Stimulated activated CD8-positive, alpha-beta memory T cell treated with anti-CD3 and anti-CD28 coated beads, Interleukin-2, amount 100 ng/mL, for 48 hours (primary cell): ENCODE measurements around the gene DNPEP.
"Not testable (repeated sequence)": the region's sequence is repeated elsewhere in the genome, so short reads cannot be mapped to it uniquely, and the experiment has no call there.

Experiments
- DNase-seq, 2 donors: peaks; one replicate each; pipeline ENCODE4 v3.0.0-alpha.2; 2020; ENCODE audit warnings: low read depth in 2 of 2

DNPEP gene

DNA sequence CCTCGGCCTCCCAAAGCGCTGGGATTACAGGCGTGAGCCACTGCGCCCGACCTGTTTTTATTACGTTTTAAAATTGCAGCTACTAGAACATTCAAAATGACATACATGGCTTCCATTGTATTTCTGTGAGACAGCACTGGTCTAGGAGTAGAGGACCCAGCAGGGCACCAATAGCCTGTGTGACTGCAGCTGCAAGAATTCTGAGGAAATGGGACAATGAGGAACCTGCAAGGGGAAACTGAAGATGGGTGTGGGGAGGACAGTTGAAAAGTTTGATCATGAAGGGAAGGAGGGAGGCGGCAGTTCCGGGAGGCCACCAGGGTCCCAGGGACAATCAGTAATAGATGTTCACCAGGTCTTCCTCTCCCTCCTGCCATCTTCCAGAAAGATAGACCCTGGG is 13.9 kb upstream of the DNPEP start:
- no peak for DNase-seq

DNA sequence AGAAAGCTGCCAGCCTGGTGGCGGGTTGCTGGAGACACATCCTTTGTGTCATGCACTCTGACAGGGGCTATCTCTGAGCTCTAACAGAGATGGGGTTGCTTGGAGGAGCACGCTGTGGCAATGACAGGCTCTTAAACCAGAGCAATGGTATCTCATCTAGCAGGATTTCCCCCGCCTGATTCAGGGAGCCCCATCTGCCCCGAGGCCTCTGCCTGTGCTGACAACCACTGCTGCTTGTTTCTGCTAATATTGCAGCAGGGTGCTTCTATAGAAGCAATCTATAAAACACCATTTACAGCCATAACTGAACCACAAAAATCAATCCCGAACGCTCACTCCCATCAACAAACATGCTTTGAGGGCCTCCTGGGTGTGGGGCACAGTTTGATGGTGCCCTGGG is 12.8 kb upstream of the DNPEP start:
- DNase-seq: no peak

DNA sequence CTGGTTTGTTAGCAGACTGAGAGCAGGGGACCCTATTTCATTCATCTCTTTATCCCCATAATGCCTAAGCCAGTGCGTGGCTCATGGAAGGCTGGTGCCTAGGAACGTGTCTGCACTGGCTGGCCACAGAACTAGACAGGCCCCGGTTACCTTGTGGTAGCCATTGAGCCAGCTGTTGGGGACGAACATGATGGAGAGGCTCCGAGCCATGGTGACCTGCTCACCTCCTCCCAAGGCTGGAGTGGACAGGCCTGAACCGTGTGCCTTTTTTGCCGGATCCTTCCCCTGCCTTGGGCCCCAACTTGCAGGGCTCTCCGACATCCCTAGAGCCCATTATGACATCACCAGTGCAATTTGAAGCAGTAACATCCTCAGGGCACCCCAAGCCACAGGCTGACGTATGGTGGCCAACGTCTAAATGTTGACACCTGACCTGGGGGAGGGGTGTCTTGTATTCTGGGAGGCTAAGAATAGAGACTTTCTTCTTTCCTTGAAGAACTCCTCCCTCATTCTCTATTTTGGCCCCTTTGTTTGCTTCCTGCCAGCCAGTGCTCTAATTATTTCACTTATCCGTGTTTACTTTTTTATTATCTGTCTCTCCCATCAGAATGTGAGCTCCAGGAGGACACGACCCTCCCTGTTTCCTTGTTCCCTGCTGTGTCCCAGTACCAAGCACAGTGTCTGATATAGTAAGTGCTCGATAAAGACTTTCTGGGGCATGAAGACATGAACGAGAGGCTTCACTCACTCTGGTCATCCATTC is 12.2 kb upstream of the DNPEP start:
- DNase-seq: no peak

DNA sequence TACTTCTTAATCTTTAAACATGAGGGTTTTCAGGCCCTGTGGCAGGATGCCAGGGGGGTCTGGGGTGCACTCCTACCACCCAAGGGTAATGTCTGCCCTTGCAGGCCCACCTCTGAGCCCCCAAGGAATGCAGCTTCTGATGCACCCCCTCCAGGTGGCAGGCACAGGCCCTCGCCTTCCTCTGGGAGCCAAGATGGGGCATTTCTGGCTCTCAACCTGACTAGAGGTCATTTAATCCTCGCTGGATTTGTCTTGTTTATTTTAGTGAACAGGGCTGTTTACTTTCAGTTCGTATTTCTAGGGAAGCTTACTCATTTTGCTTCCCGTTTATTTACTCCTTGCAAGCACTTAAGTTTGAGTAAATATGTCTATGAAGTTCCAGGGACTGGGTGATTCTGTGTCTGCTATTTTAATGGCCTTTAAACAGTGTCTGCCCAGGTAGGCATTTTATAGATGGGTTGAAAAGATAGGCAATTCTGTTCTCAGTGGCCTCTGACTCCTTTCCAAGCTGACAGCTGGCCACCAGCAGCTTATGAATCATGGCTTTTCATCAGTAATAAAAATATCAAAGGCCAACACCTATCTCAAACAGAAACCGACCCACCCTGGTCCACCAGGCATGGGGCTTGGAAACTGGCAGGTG is 11.1 kb upstream of the DNPEP start:
- DNase-seq: no peak

DNA sequence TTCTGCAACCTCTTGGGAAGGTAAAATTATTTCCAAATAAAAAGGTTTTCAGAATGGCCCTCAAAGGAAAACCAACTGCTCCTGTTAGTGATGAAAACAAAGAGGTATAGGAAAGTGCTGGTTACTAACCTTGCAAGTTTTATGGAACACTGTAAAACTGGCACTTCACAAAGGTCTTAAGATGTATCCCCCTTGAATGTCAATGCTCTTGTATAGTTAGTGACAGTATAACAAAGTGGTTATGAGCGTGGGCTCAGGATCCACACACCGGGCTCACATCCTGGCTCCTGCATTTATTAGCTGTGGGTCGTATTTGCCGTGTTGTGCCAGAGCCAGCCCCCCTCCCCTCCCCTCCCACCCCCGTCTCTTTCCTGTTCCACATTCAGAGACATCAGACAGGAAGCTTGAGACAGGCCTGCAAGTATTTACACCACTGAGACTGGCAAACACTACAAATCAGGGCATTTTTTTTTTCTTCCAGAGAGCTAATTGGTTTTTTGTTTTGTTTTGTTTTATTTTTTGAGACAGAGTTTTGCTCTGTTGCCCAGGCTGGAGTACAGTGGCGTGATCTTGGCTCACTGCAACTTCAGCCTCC is 9.2 kb upstream of the DNPEP start:
- no peak for DNase-seq

DNA sequence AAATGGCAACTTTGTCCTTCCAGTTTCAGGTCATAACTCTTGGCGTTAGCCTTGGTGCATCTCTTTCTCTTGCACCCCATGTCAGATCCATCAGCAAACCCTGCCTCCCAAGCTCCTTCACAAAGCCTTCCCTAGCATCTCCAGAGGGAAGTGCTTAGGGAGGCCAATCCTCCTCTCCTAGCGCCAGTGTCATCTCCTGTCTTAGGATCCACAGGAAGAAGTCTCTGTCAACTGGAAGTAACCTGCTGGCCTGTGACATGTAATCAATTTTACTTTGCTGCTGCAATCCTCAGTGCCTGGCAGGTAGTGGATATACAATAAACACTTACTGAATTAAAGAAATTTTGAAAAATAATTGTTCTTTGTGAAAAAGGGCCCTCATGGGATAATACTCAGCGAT is 7.9 kb upstream of the DNPEP start:
- DNase-seq: no peak

DNA sequence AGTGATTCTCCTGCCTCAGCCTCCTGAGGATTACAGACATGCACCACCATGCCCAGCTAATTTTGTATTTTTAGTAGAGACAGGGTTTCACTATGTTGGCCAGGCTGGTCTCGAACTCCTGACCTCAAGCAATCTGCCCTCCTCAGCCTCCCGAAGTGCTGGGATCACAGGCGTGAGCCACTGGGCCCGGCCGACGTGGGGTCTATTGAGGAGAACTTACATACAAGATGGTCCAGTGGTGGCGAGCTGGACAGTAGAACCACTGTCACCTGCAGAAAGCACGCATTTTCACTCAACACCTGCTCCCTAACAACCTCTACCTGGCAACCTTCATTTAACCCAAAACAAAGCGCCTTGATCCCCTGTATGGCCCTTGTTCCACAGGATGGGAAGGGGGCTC is 7.3 kb upstream of the DNPEP start:
- DNase-seq: not testable (repeated sequence)

DNA sequence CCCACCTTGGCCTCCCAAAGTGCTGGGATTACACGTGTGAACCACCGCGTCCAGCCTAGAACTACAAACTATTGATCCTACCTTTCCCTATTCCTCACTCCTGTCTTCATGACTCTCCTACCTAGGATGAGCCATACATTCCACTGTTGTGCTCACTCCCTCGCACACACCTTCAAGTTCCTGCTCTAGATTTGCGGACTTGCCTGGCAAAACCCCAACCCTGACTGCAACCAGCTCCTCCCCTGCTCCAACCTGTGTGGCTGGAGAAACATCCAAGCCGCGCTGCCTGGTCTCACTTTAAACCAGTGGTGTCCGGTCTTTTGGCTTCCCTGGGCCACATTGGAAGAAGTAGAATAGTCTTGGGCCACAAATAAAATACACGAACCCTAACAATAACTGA is 5.0 kb upstream of the DNPEP start:
- DNase-seq: no peak

DNA sequence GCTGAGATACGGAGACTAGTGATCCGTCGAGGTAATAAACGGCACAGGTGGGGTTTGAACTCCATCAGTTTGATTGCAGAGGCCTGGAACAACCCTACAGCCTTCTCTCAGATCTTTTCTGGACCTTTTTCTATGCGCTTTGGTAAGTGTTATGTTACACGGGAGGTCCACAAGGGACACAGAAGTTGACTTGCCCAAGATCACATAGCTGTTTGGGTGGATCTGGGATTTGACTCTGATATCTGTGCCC is 1.1 kb upstream of the DNPEP start:
- DNase-seq: no peak

DNA sequence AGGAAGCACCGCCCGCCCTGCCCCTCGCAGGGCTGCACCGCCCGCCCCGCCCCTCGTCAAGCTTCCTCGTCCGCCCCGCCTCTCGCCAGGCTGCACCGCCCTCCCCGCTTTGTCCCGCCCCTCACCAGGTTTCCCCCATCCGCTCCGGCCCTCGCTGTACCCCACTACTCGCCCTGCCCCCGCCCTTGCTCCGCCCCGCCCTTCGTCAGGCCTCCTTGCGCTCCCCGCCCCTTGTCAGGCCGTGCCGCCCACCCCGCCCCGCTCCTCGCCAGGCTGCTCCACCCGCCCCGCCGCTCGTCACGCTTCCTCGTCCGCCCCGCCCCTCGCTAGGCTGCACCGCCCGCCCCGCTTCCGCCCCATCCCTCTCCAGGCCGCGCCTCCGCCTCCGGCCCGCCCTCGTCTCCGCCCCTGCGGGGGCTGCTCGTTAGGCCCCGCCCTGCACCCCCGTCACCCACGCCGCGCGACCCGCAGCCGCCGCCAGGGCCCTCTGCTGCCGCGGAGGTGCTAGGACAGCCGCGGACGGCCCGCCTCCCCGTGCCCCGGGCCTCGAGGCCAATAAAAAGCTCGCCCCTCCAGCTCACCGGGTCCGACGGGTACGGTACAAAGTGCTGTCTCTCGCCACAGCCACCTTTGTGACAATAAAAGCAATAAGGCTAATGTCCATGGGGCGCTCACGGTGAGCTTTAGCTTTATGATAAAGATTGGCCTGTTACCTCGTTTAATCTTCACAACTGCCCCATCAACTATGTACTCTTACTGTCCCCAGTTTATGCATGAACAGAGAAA is 602 bp upstream of the DNPEP start:
- DNase-seq: peak; percentile 99

DNA sequence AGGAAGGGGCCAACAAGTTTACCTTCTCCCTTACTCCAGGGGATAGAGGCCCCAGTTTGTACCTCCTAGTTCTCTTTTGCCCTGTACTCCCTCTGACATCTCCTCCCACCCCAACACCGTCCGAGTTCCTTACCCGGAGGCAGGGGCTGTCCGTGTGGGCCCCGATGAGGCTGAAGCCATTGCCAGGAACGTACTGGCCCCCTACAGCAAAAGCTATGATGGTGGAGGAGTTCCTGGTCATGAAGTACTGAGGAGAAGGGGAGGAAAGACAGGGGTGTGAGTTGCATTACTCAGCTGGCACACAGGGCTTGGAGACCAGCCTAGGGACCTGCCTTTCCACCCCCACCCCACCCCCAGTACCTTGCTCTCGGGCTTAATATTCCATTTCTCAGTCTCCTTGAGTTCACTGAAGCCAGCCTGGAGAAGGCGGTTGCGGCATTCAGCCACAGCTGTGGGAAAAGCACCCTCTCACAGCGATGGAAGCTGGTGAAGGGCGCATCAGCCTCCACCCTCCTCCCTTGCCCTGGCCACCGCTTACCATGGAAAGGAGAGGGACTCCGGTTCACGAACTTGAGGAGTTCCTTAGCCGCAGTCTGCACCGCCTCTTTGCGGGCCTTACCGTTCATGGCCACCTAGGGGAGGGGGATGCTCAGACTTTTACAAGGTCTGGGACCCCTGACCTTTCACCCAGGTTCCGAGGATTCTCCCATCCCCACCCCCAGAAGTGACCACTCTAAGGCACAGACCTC is 1.0 kb downstream of the DNPEP start:
- DNase-seq: no peak

DNA sequence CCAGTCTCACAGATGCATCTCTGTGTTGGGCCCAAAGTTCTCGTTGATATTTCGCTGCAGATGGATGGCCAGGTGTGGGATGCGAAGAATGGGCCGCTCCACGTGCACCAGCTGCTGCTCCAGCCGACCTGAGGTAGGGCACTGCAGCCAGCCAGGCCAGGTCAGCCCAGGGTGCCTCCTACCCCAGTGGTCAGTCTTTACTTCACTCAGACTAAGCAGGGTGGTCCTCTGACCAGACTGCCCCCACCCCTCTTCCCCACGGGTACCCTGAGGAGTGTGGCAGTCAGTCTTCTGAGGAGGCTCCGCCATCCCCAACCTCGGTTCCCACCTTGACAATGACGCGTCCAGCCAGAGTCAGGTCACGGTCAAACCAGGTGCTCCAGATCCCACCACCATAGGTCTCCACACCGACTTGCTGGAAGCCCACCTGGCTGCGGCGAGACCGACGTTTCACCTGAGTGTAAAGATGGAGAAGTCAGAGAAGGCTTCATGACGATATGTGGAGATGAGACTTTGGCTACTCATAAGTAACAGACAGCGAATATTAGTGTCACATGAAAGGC is 1.7 kb downstream of the DNPEP start:
- no peak for DNase-seq

DNA sequence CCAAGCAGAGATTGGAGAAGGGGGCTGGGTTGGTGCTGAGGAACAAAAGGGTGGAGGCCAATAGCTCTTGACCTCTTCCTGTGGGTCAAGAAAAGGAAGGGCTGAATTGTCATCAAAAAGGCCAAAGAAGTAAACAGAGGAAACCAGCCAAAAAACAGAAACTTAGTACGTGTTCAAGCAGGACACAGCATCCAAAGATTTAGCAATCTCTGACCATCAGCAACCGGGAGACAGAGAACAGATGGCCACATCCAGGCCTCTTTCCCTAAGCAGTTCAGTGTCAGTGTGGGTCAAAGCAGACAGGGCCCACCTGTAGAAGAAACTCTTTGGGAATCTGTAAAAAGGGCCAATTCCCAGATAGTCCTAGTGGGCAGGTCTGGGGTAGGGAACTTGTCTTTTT is 2.9 kb downstream of the DNPEP start:
- DNase-seq: no peak

DNA sequence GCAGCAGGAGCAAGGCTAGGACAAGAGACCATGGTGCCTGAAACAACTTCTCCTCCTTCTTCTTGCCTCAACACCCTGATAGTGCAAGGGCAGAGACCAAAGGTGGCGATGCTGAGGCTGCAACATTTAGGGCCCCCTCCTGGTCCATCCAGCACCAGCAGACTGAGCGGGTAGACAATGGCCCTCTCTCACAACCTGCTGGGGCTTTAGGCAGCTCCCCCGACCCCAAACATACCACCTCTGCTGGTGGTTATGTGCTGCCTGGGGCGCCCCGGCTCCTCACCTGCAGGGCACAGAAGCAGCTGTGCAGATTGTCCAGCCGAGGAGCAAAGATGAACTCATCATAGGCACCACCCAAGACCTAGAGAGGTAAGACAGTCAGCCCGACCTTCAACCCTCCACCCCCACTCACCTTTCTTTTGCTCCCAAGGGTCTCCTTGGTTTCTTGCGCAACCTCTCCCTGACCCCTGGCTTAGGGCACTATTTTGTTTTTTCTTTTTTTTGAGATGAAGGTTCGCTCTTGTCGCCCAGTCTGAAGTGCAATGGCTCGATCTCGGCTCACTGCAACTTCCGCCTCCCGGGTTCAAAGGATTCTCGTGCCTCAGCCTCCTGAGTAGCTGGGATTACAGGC is 3.5 kb downstream of the DNPEP start:
- DNase-seq: no peak

DNA sequence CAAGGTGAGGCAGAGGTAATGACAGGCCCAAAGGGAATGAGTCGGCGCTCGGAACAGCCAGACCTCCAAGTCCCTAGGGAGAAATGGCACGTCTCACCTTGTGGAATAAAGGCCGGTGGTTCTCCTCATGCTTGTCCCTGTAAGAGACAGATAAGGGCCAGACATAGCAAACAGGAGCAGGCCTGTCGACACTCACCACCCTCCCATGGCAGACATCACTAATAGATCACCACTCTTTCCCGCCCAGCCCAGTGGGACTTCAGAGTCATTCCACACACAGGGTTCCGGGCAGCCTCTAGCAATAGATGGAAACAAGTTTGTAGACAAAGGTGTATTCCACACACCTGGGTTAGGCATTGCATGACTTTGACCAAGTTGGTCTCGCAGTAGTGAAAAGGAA is 6.3 kb downstream of the DNPEP start:
- no peak for DNase-seq

DNA sequence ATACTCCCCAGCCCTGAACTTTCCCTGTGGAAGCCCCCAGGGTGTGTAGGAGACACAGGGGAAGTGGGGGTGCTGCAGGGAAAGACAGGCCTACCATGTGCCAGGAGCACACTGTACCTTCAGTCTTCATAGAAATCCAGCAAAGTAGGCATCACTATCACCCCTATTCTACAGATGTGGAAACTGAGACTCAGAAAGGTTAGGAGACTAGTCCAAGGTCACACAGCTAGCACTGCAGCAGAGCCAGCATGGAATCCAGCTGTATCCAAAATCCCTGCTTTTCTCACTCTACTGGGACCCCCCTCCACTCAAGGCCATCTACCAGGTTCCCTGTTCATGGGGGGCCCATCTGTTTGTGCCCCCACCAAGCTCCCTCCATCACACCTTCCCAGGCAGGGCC is 6.8 kb downstream of the DNPEP start:
- DNase-seq: no peak

DNA sequence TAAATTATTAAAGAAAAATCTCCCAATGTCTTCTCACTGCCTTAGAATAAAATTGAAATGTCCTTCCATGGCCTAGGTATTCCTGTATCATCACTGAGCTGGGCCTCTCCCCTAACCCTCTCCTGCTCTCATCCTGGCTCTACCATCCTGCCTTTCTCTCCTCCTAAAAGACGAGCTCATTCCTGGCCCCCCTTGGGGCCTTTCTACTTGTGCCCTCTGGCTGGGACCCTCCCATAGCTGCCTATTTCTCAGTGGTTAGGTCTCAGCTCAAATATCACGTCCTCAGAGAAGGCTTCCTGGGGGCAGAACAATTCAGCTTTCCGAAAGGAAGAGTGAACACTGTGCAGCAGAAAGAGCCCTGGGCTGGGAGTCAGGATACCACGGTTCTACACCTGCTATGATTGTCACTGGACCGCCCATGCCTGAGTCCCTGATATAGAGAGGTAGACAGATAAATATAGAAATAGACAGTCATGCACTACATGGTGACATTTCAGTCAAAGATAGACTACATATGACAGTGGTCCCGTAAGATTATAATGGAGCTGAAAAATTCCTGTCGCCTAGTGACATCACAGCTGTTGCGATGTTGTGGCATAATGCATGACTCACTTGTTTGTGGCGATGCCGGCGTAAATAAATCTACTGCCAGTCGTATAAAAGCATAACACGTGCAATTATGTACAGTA is 9.4 kb downstream of the DNPEP start:
- no peak for DNase-seq

DNA sequence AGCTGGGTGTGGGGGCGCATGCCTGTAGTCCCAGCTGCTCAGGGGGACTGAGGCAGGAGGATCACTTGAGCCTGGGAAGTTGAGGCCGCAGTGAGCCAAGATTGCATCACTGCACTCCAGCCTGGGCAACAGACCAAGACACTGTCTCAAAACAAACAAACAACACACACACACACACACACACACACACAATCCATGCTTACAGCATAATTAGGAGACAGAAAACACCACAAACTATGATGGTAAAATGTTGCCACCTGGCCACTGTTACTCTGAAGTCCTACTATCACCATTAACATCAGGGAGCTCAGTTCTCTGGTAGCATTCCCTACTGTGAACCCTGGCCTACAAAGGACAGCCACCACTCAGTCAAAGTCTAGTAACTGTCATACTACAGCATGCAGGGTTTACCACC is 18.3 kb downstream of the DNPEP start:
- DNase-seq: no peak

DNA sequence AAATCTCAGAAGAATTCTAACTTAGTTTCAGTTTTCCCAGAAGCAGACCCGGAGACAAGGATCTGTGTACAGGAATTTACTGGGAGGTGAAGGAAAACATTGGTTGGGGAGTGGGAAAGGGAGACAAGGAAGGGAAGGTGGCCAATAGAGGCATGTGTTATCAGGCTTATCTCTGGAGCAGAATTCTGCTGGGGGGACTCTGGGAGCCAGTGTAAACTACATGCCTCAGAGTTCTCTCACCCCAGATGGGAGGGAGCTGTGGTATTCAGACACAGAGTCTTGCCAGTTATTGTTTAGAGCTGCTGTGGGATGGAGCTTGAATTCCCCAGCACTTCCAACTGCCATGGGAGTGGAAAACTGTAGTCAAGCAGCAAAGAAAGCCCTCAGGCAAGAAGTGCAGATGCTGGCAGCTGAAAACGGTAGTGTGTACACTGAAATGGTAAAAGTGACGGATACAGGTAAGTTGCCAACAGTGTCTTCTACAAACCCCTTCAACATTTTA is 19.0 kb downstream of the DNPEP start:
- DNase-seq: no peak

DNA sequence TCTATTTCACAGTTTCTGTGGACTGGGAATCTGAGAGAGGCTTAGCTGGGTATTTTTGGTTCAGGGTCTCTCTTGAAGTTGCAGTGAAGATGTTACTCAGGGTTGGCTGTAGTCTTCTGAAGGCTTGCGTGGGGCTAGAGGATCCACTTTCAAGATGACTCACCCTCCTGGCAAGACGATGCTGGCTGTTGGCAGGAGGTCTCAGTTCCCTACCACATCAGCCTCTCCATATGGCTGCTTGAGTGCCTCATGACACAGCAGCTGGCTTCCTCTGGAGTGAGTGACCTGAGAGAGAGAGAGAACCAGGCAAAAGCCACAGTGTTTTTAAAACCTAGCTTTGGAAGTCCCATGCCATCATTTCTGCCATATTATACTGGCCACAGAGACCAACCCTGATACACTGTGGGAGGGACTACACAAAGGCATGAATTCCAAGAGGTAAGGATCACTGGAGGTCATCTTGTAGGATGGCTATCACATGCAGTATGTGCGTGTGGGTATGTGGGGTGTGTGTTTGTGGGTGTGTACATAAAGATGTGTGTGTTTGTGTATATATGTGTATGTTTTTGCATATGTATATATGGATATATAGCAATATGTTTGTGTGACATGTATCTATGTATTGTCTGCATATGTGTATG is 25.1 kb downstream of the DNPEP start:
- DNase-seq: no peak
